MCF 10A (cell line): ENCODE data around the gene ACSL4. TPM values are rescaled to one million over a fixed set of nuclear protein-coding genes. Genes with fewer than 3 reads are reported as not detected.
"Not testable (repeated sequence)": the region's sequence is repeated elsewhere in the genome, so short reads cannot be mapped to it uniquely, and the experiment has no call there.

ENCODE experiments used
- BruUV-seq: library from RNA; stranded (reverse); fragments of 400-500 nt; replicated peaks from 2 replicates; lab custom pipeline; 2021; lab: Mats Ljungman, UMichigan
- CTCF ChIA-PET: fragments of 300-600 bp; sonication (Branson Sonifier 250); formaldehyde crosslinking; extraction: SDS; loops from one replicate; lab custom pipeline; 2021; ENCODE audit warnings: antibody characterized with exemption, inconsistent platforms; lab: Yijun Ruan, JAX
- POLR2A ChIA-PET: fragments of 300-600, 350-650 bp; sonication (Branson Sonifier 250); formaldehyde crosslinking; extraction: SDS; loops from one replicate; lab custom pipeline; 2020; ENCODE audit warnings: antibody characterized with exemption, inconsistent platforms; lab: Yijun Ruan, JAX
- DNase-seq: peaks from one replicate; pipeline ENCODE4 v3.0.0-alpha.2; 2018; ENCODE audit not compliant: unreplicated experiment
- H3K27ac Mint-ChIP-seq: one replicate; pipeline ENCODE4 v1.8.0; 2022; ENCODE audit warnings: mild to moderate bottlenecking, low read depth, mixed read lengths; ENCODE audit not compliant: unreplicated experiment
- H3K27me3 Mint-ChIP-seq: one replicate; pipeline ENCODE4 v1.8.0; 2022; ENCODE audit warnings: mixed read lengths; ENCODE audit not compliant: insufficient read depth, unreplicated experiment
- H3K36me3 Mint-ChIP-seq: one replicate; pipeline ENCODE4 v1.8.0; 2022; ENCODE audit warnings: mild to moderate bottlenecking, moderate library complexity, mixed read lengths; ENCODE audit not compliant: insufficient read depth, unreplicated experiment
- H3K4me1 Mint-ChIP-seq: one replicate; pipeline ENCODE4 v1.8.0; 2022; ENCODE audit warnings: mixed read lengths; ENCODE audit not compliant: insufficient read depth, unreplicated experiment
- H3K4me3 Mint-ChIP-seq: one replicate; pipeline ENCODE4 v1.8.0; 2022; ENCODE audit warnings: mild to moderate bottlenecking, moderate library complexity, mixed read lengths; ENCODE audit not compliant: unreplicated experiment
- H3K9me3 Mint-ChIP-seq: one replicate; pipeline ENCODE4 v1.8.0; 2022; ENCODE audit warnings: mixed read lengths; ENCODE audit not compliant: unreplicated experiment
- intact Hi-C: fragments of 100-400 bp; cut with micrococcal nuclease; formaldehyde crosslinking; loops from 2 replicates; pipeline ENCODE4 v1.14.1; 2022
- total RNA-seq: library from RNA; stranded (reverse); gene quantifications from 2 replicates; pipeline ENCODE4 v1.2.3, GENCODE V29; 2022
- TF ChIP-seq, protein P1 (sequence below): fragments of 200-600 bp; IDR thresholded peaks from one replicate; pipeline ENCODE4 v1.8.0; 2022; ENCODE audit warnings: antibody characterized with exemption, mild to moderate bottlenecking; ENCODE audit not compliant: unreplicated experiment

ACSL4 gene
- total RNA-seq, 1 experiment from 2014 or later, result 70.1 TPM

DNA sequence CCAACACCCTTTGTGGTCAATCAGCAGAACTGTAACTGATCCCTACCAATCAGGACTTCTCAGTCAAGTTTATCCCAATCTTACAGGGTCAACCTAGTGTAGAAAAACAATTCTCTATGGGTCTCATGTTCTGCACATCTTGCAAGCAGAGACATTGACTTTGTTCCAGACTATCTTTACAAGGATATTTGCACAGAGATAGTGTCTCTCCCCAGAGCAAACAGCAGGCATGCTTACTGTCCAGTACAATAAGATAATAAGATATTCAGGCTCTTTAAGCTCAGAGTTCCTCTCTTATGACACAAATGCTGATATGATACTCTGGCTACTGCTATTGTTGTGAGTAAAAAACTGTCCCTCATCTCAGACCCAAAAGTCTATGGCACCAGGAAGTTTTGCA lies 53.2 kb downstream of the ACSL4 start:
- H3K4me1 Mint-ChIP-seq, result peaks cover 9% of the 10 kb centered on the region
- POLR2A ChIA-PET, result interaction anchor here (0.9 kb wide), 1 partner anchor 177 kb away, joined by 3 read pairs; no protein-coding TSS in a partner anchor
- no peak overlapping the region for H3K27ac Mint-ChIP-seq
- intact Hi-C loops, result no loop called here
- no TSS peak for BruUV-seq
- no peak for DNase-seq
- TF ChIP-seq, protein P1, sequence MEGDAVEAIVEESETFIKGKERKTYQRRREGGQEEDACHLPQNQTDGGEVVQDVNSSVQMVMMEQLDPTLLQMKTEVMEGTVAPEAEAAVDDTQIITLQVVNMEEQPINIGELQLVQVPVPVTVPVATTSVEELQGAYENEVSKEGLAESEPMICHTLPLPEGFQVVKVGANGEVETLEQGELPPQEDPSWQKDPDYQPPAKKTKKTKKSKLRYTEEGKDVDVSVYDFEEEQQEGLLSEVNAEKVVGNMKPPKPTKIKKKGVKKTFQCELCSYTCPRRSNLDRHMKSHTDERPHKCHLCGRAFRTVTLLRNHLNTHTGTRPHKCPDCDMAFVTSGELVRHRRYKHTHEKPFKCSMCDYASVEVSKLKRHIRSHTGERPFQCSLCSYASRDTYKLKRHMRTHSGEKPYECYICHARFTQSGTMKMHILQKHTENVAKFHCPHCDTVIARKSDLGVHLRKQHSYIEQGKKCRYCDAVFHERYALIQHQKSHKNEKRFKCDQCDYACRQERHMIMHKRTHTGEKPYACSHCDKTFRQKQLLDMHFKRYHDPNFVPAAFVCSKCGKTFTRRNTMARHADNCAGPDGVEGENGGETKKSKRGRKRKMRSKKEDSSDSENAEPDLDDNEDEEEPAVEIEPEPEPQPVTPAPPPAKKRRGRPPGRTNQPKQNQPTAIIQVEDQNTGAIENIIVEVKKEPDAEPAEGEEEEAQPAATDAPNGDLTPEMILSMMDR, result no peak
- H3K27me3 Mint-ChIP-seq, result peaks cover 33% of the 10 kb centered on the region
- peaks cover 55% of the 10 kb centered on the region for H3K36me3 Mint-ChIP-seq
- CTCF ChIA-PET, result interaction anchor here (1.3 kb wide), 1 partner anchor 212 kb away, joined by 3 read pairs; no protein-coding TSS in a partner anchor
- no peaks in the 10 kb centered on the region for H3K9me3 Mint-ChIP-seq
- no peak overlapping the region for H3K4me3 Mint-ChIP-seq

DNA sequence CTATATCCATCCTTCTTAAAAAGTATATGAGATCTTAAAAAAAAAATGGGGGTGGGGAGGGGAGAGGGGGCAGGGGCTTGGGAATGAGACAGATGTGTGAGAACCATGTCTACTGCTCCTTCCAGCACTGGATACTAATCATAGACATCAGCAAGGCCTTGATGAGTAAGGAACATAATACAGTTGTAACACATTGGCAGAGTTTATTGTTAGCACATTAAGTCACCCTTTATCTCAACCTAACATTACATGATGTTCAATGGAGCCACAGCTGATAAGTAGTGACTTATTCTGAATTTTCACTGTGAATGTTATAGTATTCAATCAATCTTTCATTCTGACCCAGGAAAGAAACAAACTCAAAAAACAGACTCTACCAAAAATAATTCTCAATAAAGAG lies 60.8 kb downstream of the ACSL4 start:
- intact Hi-C loops, result no loop called here
- Mint-ChIP-seq H3K4me3 (no peak overlapping the region), H3K9me3 (no peaks in the 10 kb centered on the region), H3K27me3 (peaks cover 12% of the 10 kb centered on the region), H3K36me3 (peaks cover 58% of the 10 kb centered on the region), H3K4me1 (no peaks in the 10 kb centered on the region), H3K27ac (no peak overlapping the region)
- no peak for DNase-seq
- CTCF ChIA-PET, result no interaction called here
- TF ChIP-seq, protein P1, result no peak
- no TSS peak for BruUV-seq
- POLR2A ChIA-PET, result no interaction called here

DNA sequence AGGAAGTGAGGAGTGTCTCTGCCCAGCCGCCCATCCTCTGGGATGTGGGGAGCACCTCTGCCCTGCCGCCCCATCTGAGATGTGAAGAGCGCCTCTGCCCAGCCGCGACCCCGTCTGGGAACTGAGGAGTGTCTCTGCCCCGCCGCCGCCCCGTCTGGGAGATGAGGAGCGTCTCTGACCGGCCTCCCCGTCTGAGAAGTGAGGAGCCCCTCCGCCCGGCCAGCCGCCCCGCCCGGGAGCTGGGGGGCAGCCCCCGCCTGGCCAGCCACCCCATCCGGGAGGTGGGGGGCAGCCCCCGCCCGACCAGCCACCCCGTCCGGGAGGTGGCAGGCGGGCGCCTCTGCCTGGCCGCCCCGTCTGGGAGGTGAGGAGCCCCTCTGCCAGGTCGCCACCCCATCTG lies 61.9 kb downstream of the ACSL4 start:
- BruUV-seq, DNase-seq, intact Hi-C loops: not testable (repeated sequence)

DNA sequence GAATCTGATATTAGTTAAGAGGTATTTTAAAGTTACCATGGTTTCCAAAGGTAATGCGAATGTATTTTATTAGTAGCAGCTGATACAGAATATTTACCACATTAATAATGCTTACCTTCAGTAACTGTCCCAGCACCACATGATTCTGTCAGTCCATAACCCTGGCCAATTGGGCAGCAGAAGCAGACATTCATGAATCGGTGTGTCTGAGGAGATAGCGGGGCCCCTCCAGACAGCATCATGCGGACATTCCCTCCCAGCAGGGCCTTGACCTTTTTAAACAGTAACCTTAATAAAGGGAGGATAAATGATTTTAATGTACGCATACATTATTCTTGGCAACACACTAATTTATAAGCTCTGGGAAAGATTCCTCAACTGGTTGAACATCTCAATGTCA lies 65.1 kb downstream of the ACSL4 start:
- H3K9me3 Mint-ChIP-seq, result no peaks in the 10 kb centered on the region
- no peak for DNase-seq
- peaks cover 47% of the 10 kb centered on the region for H3K27me3 Mint-ChIP-seq
- CTCF ChIA-PET, result no interaction called here
- no peak overlapping the region for H3K27ac Mint-ChIP-seq
- intact Hi-C loops, result no loop called here
- TF ChIP-seq, protein P1, result no peak
- H3K36me3 Mint-ChIP-seq, result peaks cover 72% of the 10 kb centered on the region
- H3K4me1 Mint-ChIP-seq, result no peaks in the 10 kb centered on the region
- no peak overlapping the region for H3K4me3 Mint-ChIP-seq
- no TSS peak for BruUV-seq
- POLR2A ChIA-PET, result interaction anchor here (0.6 kb wide), 1 partner anchor 993 kb away, joined by 3 read pairs; no protein-coding TSS in a partner anchor

More for the DNA sequence above, 61.9 kb downstream of the ACSL4 start:
- Mint-ChIP-seq H3K36me3 (peaks cover 58% of the 10 kb centered on the region), H3K27me3 (peaks cover 22% of the 10 kb centered on the region)
- CTCF ChIA-PET, H3K4me3 Mint-ChIP-seq, H3K4me1 Mint-ChIP-seq, H3K27ac Mint-ChIP-seq, H3K9me3 Mint-ChIP-seq: not testable (repeated sequence)
- POLR2A ChIA-PET, result interaction anchor here (0.7 kb wide), 1 partner anchor 9 kb away, joined by 3 read pairs; no protein-coding TSS in a partner anchor
